HL-60 (cell line): ENCODE data around the gene PXMP4.

ENCODE experiments used
- DNase-seq, 2 experiments: peaks; one replicate each; pipeline ENCODE4 v3.0.0-alpha.2; 2010 to 2020; ENCODE audit warnings: low read depth in 1 of 2, low spot score in 1 of 2
- H3K27ac ChIP-seq: fragments of 250-450 bp; sonication (Bioruptor Pico); replicated peaks from 2 replicates; pipeline ENCODE4 v1.5.1; 2020; ENCODE audit warnings: mild to moderate bottlenecking, moderate library complexity
- H3K27me3 ChIP-seq: fragments of 250-450 bp; sonication (Bioruptor Pico); 2 replicates; pipeline ENCODE4 v1.5.1; 2021; ENCODE audit warnings: mild to moderate bottlenecking, moderate library complexity; ENCODE audit not compliant: insufficient read depth, poor library complexity, severe bottlenecking
- H3K4me3 ChIP-seq: replicated peaks from 2 replicates; pipeline ENCODE4 v1.5.1; 2011; ENCODE audit warnings: mild to moderate bottlenecking, control low read depth, low read length; ENCODE audit not compliant: insufficient read depth
- GABPA ChIP-seq: IDR thresholded peaks from 2 replicates; pipeline ENCODE4 v1.6.1; 2012; ENCODE audit warnings: low read depth
- POLR2AphosphoS5 ChIP-seq: IDR thresholded peaks from 2 replicates; pipeline ENCODE4 v1.6.1; 2012; ENCODE audit warnings: low read depth
- SPI1 ChIP-seq: IDR thresholded peaks from 2 replicates; pipeline ENCODE4 v1.6.1; 2012; ENCODE audit warnings: low read depth, mild to moderate bottlenecking, borderline replicate concordance
- TF ChIP-seq, protein P1 (sequence below): IDR thresholded peaks from 2 replicates; pipeline ENCODE4 v1.6.1; 2012; ENCODE audit warnings: low read depth; ENCODE audit not compliant: insufficient replicate concordance
- TF ChIP-seq, protein P2 (sequence below): IDR thresholded peaks from one replicate; pipeline ENCODE4 v1.5.1; 2011; ENCODE audit warnings: low read length, control low read depth, inconsistent platforms; ENCODE audit not compliant: insufficient read depth

PXMP4 gene

DNA sequence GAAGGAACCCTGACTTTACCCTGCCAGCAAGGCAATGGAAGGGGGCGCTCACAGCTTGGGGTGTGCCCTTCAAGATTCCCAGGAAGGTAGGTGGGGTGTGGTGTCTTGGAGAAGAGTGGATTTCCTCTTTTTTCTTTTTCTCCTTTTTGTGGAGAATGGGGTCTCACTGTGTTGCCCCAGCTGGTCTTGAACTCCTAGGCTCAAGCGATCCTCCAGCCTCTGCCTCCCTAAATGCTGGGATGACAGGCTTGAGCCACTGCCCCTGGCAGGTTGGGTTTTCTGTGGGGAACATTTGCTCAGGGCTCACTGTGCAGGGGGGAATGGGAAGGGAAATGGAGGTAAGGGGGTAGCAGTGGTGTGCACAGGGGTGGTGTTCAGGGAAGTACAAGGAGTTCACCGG lies 7.7 kb upstream of the PXMP4 start:
- no peak overlapping the region for H3K27ac ChIP-seq
- TF ChIP-seq, protein P1, sequence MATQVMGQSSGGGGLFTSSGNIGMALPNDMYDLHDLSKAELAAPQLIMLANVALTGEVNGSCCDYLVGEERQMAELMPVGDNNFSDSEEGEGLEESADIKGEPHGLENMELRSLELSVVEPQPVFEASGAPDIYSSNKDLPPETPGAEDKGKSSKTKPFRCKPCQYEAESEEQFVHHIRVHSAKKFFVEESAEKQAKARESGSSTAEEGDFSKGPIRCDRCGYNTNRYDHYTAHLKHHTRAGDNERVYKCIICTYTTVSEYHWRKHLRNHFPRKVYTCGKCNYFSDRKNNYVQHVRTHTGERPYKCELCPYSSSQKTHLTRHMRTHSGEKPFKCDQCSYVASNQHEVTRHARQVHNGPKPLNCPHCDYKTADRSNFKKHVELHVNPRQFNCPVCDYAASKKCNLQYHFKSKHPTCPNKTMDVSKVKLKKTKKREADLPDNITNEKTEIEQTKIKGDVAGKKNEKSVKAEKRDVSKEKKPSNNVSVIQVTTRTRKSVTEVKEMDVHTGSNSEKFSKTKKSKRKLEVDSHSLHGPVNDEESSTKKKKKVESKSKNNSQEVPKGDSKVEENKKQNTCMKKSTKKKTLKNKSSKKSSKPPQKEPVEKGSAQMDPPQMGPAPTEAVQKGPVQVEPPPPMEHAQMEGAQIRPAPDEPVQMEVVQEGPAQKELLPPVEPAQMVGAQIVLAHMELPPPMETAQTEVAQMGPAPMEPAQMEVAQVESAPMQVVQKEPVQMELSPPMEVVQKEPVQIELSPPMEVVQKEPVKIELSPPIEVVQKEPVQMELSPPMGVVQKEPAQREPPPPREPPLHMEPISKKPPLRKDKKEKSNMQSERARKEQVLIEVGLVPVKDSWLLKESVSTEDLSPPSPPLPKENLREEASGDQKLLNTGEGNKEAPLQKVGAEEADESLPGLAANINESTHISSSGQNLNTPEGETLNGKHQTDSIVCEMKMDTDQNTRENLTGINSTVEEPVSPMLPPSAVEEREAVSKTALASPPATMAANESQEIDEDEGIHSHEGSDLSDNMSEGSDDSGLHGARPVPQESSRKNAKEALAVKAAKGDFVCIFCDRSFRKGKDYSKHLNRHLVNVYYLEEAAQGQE, result no peak
- TF ChIP-seq POLR2AphosphoS5 (no peak), SPI1 (no peak), GABPA (no peak)
- TF ChIP-seq, protein P2, sequence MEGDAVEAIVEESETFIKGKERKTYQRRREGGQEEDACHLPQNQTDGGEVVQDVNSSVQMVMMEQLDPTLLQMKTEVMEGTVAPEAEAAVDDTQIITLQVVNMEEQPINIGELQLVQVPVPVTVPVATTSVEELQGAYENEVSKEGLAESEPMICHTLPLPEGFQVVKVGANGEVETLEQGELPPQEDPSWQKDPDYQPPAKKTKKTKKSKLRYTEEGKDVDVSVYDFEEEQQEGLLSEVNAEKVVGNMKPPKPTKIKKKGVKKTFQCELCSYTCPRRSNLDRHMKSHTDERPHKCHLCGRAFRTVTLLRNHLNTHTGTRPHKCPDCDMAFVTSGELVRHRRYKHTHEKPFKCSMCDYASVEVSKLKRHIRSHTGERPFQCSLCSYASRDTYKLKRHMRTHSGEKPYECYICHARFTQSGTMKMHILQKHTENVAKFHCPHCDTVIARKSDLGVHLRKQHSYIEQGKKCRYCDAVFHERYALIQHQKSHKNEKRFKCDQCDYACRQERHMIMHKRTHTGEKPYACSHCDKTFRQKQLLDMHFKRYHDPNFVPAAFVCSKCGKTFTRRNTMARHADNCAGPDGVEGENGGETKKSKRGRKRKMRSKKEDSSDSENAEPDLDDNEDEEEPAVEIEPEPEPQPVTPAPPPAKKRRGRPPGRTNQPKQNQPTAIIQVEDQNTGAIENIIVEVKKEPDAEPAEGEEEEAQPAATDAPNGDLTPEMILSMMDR, result no peak
- H3K27me3 ChIP-seq, result no peaks in the 10 kb centered on the region
- DNase-seq, result no peak
- no peak overlapping the region for H3K4me3 ChIP-seq

DNA sequence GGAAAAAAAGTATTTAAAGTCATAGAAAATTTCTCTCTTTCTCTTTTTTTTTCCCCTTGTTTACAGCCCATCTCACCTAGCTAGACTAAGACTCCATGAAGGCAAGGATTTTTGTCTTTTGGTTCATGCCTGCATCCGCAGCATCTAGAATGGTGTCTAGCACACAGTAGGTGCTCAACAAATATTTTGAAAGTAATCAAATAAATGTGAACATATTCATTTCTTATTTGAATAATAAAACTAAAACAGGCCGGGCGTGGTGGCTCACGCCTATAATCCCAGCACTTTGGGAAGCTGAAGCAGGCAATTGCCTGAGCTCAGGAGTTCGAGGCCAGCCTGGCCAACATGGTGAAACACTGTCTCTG lies 7.0 kb upstream of the PXMP4 start:
- no peaks in the 10 kb centered on the region for H3K27me3 ChIP-seq
- DNase-seq, result no peak
- H3K4me3 ChIP-seq, result no peak overlapping the region
- no peak overlapping the region for H3K27ac ChIP-seq
- TF ChIP-seq POLR2AphosphoS5, result no peak
- TF ChIP-seq, protein P1, result no peak
- TF ChIP-seq, protein P2, result no peak
- TF ChIP-seq GABPA, result no peak
- no peak for TF ChIP-seq SPI1

DNA sequence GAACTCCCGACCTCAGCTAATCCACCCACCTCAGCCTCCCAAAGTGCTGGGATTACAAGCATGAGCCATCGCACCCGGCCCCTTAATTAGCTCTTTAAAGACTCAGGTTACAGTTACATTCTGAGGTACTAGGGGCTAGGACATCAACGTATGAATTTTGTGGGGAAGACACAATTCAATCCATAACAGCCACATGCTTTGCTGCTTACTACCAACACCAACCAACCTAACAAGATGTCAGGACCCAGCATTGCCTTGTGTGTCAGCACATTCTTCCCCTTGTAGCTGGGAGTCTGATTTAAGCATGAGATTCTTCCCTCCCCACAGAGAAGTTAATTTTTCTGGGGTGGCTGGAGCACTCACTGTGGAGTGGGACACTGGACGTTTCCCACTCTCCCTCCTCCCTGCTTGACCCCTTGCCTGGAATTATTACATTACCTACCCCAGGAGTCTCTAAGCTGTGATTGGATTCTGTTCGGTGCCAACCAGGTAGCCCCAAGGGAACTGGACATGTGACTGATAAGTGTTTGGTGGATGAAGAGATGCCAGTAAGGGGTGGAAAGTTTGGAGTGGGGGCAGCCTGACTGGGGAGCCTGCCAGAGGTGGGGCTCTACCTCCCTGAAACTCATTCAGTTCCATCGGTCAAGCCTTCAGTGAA lies 5.6 kb upstream of the PXMP4 start:
- TF ChIP-seq, protein P1, result no peak
- TF ChIP-seq, protein P2, result no peak
- TF ChIP-seq POLR2AphosphoS5, result no peak
- TF ChIP-seq GABPA, result no peak
- TF ChIP-seq SPI1, result no peak
- Histone ChIP-seq H3K27ac (peak overlapping the region; percentile 70), H3K4me3 (no peak overlapping the region), H3K27me3 (no peaks in the 10 kb centered on the region)
- DNase-seq, result no peak
